IMR-90 (cell line): ENCODE measurements around the gene SH3BP5. TPM values are rescaled to one million over a fixed set of nuclear protein-coding genes. Genes with fewer than 3 reads are reported as not detected.

Experiments used
- ATAC-seq: fragments of 200-7000 bp; cut with Tn5 transposase; 2 replicates; pipeline ENCODE4 v1.9.1; 2020; ENCODE audit warnings: low read depth, mild to moderate bottlenecking, moderate library complexity
- BruUV-seq: library from RNA; stranded (reverse); fragments of 400-500 nt; replicated peaks from 2 replicates; lab custom pipeline; 2021; lab: Mats Ljungman, UMichigan
- CTCF ChIA-PET: fragments of 300-600 bp; formaldehyde crosslinking; extraction: SDS; loops from one replicate; lab custom pipeline; 2021; ENCODE audit warnings: antibody characterized with exemption; lab: Yijun Ruan, JAX
- POLR2A ChIA-PET: fragments of 300-600 bp; sonication (Branson Sonifier 250); formaldehyde crosslinking; loops from one replicate; lab custom pipeline; 2022; ENCODE audit warnings: antibody characterized with exemption; ENCODE audit not compliant: unreplicated experiment; lab: Charles Lee
- DNase-seq: peaks from one replicate; pipeline ENCODE4 v3.0.0; 2013
- H2AFZ ChIP-seq: replicated peaks from 2 replicates; pipeline ENCODE3; 2013; ENCODE audit warnings: low read length, mild to moderate bottlenecking; ENCODE audit not compliant: poor library complexity
- H2AK5ac ChIP-seq: 2 replicates; pipeline ENCODE4 v1.6.1; 2013; ENCODE audit warnings: low read depth, low read length, inconsistent platforms
- H2AK9ac ChIP-seq: replicated peaks from 2 replicates; pipeline ENCODE3; 2013; ENCODE audit warnings: mild to moderate bottlenecking, low read depth, low read length, moderate library complexity; ENCODE audit not compliant: poor library complexity
- H2BK120ac ChIP-seq: 2 replicates; pipeline ENCODE4 v1.6.1; 2013; ENCODE audit warnings: low read depth, low read length, inconsistent platforms
- H2BK15ac ChIP-seq: 3 replicates; pipeline ENCODE4 v1.6.1; 2013; ENCODE audit warnings: low read depth, low read length, inconsistent platforms
- H2BK20ac ChIP-seq: 2 replicates; pipeline ENCODE4 v1.6.1; 2013; ENCODE audit warnings: low read depth, mild to moderate bottlenecking, inconsistent platforms, low read length, moderate library complexity
- H2BK5ac ChIP-seq: 2 replicates; pipeline ENCODE4 v1.6.1; 2013; ENCODE audit warnings: mild to moderate bottlenecking, low read depth, low read length, inconsistent platforms; ENCODE audit not compliant: poor library complexity, severe bottlenecking
- H3K14ac ChIP-seq: replicated peaks from 2 replicates; pipeline ENCODE4 v1.6.1; 2013; ENCODE audit warnings: low read depth, low read length, inconsistent platforms
- H3K18ac ChIP-seq: 2 replicates; pipeline ENCODE4 v1.6.1; 2013; ENCODE audit warnings: low read depth, low read length, control low read depth
- H3K23ac ChIP-seq: 2 replicates; pipeline ENCODE4 v1.6.1; 2013; ENCODE audit warnings: low read depth, low read length, inconsistent platforms
- H3K27ac ChIP-seq: 2 replicates; pipeline ENCODE4 v1.5.1; 2013; ENCODE audit warnings: mild to moderate bottlenecking, control low read depth, low read length; ENCODE audit not compliant: insufficient read depth
- H3K27me3 ChIP-seq: 2 replicates; pipeline ENCODE4 v1.6.1; 2013; ENCODE audit warnings: low read length; ENCODE audit not compliant: control insufficient read depth, insufficient read depth
- H3K36me3 ChIP-seq: 2 replicates; pipeline ENCODE4 v1.6.1; 2013; ENCODE audit warnings: low read length, mixed read lengths; ENCODE audit not compliant: control insufficient read depth, insufficient read depth
- H3K4ac ChIP-seq: 2 replicates; pipeline ENCODE4 v1.6.1; 2013; ENCODE audit warnings: low read depth, low read length, inconsistent platforms
- H3K4me1 ChIP-seq: 2 replicates; pipeline ENCODE4 v1.6.1; 2013; ENCODE audit warnings: low read length, mixed read lengths; ENCODE audit not compliant: control insufficient read depth, insufficient read depth
- H3K4me2 ChIP-seq: 2 replicates; pipeline ENCODE4 v1.6.1; 2013; ENCODE audit warnings: low read depth, mild to moderate bottlenecking, control low read depth, low read length, moderate library complexity
- H3K4me3 ChIP-seq: 2 replicates; pipeline ENCODE4 v1.5.1; 2013; ENCODE audit warnings: low read depth, mild to moderate bottlenecking, control low read depth, low read length, moderate library complexity; ENCODE audit not compliant: insufficient read depth
- H3K56ac ChIP-seq: 2 replicates; pipeline ENCODE4 v1.6.1; 2013; ENCODE audit warnings: low read length, inconsistent platforms; ENCODE audit not compliant: insufficient read depth; ENCODE audit errors: extremely low read depth
- H3K79me1 ChIP-seq, 2 experiments: 2 replicates each; pipeline ENCODE4 v1.6.1; 2013; ENCODE audit warnings: low read length in 2 of 2, inconsistent platforms in 1 of 2, low read depth in 1 of 2
- H3K9ac ChIP-seq: 2 replicates; pipeline ENCODE4 v1.6.1; 2013; ENCODE audit warnings: low read depth, low read length, control low read depth
- H3K9me1 ChIP-seq: 2 replicates; pipeline ENCODE4 v1.6.1; 2013; ENCODE audit warnings: low read length, inconsistent platforms; ENCODE audit not compliant: insufficient read depth
- H3K9me3 ChIP-seq: 2 replicates; pipeline ENCODE4 v1.6.1; 2013; ENCODE audit warnings: low read length; ENCODE audit not compliant: control insufficient read depth, insufficient read depth
- H4K20me1 ChIP-seq: 2 replicates; pipeline ENCODE4 v1.6.1; 2013; ENCODE audit warnings: low read length, inconsistent platforms; ENCODE audit not compliant: insufficient read depth
- H4K5ac ChIP-seq: 2 replicates; pipeline ENCODE4 v1.6.1; 2013; ENCODE audit warnings: mild to moderate bottlenecking, low read depth, low read length, control low read depth
- H4K8ac ChIP-seq, 2 experiments: 2 replicates each; pipeline ENCODE4 v1.6.1; 2013; ENCODE audit warnings: low read depth in 2 of 2, low read length in 2 of 2, control low read depth in 1 of 2, inconsistent platforms in 1 of 2
- H4K91ac ChIP-seq: 2 replicates; pipeline ENCODE4 v1.6.1; 2013; ENCODE audit warnings: low read depth, low read length, inconsistent platforms; ENCODE audit not compliant: insufficient read depth
- CEBPB ChIP-seq: IDR thresholded peaks from 2 replicates; pipeline ENCODE4 v1.6.1; 2012; ENCODE audit warnings: low read depth, low read length, improper control_type of control experiment
- CHD1 ChIP-seq: IDR thresholded peaks from 2 replicates; pipeline ENCODE4 v1.6.1; 2012; ENCODE audit warnings: low read depth, low read length, improper control_type of control experiment
- CTCF ChIP-seq: conservative IDR thresholded peaks from 2 replicates; pipeline ENCODE4 v1.5.1; 2012; ENCODE audit warnings: mild to moderate bottlenecking, low read depth, low read length, improper control_type of control experiment
- FOS ChIP-seq: fragments of 150-350 bp; IDR thresholded peaks from 2 replicates; pipeline ENCODE4 v1.6.1; 2016; ENCODE audit warnings: low read depth, low read length
- MAFK ChIP-seq: IDR thresholded peaks from 2 replicates; pipeline ENCODE4 v1.6.1; 2012; ENCODE audit warnings: low read depth, low read length, improper control_type of control experiment
- MXI1 ChIP-seq: IDR thresholded peaks from 2 replicates; pipeline ENCODE4 v1.6.1; 2012; ENCODE audit warnings: low read depth, mild to moderate bottlenecking, low read length, moderate library complexity, borderline replicate concordance
- NFE2L2 ChIP-seq: fragments of 150-350 bp; IDR thresholded peaks from 2 replicates; pipeline ENCODE4 v1.6.1; 2016; ENCODE audit warnings: low read depth, mild to moderate bottlenecking, low read length
- POLR2A ChIP-seq: IDR thresholded peaks from 2 replicates; pipeline ENCODE4 v1.6.1; 2012; ENCODE audit warnings: mild to moderate bottlenecking, low read depth, low read length
- RAD21 ChIP-seq: IDR thresholded peaks from 2 replicates; pipeline ENCODE4 v1.6.1; 2012; ENCODE audit warnings: low read length, improper control_type of control experiment
- RFX5 ChIP-seq: IDR thresholded peaks from 2 replicates; pipeline ENCODE4 v1.8.0; 2012; ENCODE audit warnings: low read depth, mild to moderate bottlenecking, low read length, moderate library complexity
- WGBS, 2 experiments: methylation state at CpG; one replicate each; pipeline versions ENCODE4 v1.1.5 to v1.1.7; 2013; ENCODE audit warnings: missing lambda C conversion rate in 2 of 2; ENCODE audit not compliant: insufficient read length in 1 of 2; ENCODE audit errors: extremely low coverage in 2 of 2; 5-methylcytosine and 5-hydroxymethylcytosine counted together
- dilution Hi-C: fragments of 300-500 bp; cut with HindIII; formaldehyde crosslinking; loops from one replicate; pipeline ENCODE4 v1.14.3; 2018; ENCODE audit warnings: low sequenced_read_pairs; ENCODE audit not compliant: unreplicated experiment
- in situ Hi-C: fragments of 300-500 bp; cut with MboI; formaldehyde crosslinking; loops from 3 replicates; pipeline ENCODE4 v1.14.3; 2019; ENCODE audit warnings: low sequenced_read_pairs, inconsistent platforms, mixed read lengths
- intact Hi-C: fragments of 100-400 bp; cut with micrococcal nuclease; formaldehyde crosslinking; loops from 2 replicates; pipeline ENCODE4 v1.10.0; 2022
- polyA plus RNA-seq, 3 experiments: library from polyadenylated mRNA; depleted of rRNA; stranded (reverse); fragments of >200 nt; gene quantifications; 2 replicates each; pipeline ENCODE4 v1.2.3, GENCODE V29; 2012; ENCODE audit warnings: low replicate concordance in 1 of 3
- total RNA-seq: library from RNA; depleted of rRNA; stranded (reverse); fragments of >200 nt; gene quantifications from 2 replicates; pipeline ENCODE4 v1.2.3, GENCODE V29; 2012

Gene SH3BP5
- total and polyA plus RNA-seq, 2 of the 4 experiments (the other 2 are of a cell fraction), result 14.0 to 23.5 TPM

- no CpG with 5 or more reads among the region's 1 CpG for WGBS, 2 experiments
- Histone ChIP-seq H3K27ac (no peak overlapping the region), H3K4me2 (no peak overlapping the region)
Measured at GRCh38 chr3:15321349-15321748, 11.0 kb downstream of the SH3BP5 start.

More at GRCh38 chr3:15321349-15321748, 11.0 kb downstream of the SH3BP5 start:
- intact Hi-C loops, result no loop called here
- H3K4me3 ChIP-seq, result no peak overlapping the region
- no peak overlapping the region for H2AK9ac ChIP-seq
- no peak overlapping the region for H2AK5ac ChIP-seq
- CTCF ChIA-PET, result interaction anchor here (0.7 to 1.7 kb wide), 5 partner anchors 9 to 53 kb away, joined by 3 to 9 read pairs (median 4); no protein-coding TSS in a partner anchor
- no peak overlapping the region for H2BK20ac ChIP-seq
- H3K4me1 ChIP-seq, result peaks cover 25% of the 10 kb centered on the region
- H4K20me1 ChIP-seq, result no peaks in the 10 kb centered on the region
- no peak overlapping the region for H2AFZ ChIP-seq
- no peaks in the 10 kb centered on the region for H3K27me3 ChIP-seq
- no peak overlapping the region for H4K5ac ChIP-seq
- H3K9me3 ChIP-seq, result no peaks in the 10 kb centered on the region
- H3K36me3 ChIP-seq, result no peaks in the 10 kb centered on the region
- in situ Hi-C loops, result no loop called here
- no peak overlapping the region for H3K18ac ChIP-seq
- no TSS peak for BruUV-seq
- H3K9ac ChIP-seq, result no peak overlapping the region
- H3K4ac ChIP-seq, result no peak overlapping the region
- H2BK120ac ChIP-seq, result no peak overlapping the region
- H4K8ac ChIP-seq, result no peak overlapping the region
- peaks cover 3 to 6% of the 10 kb centered on the region in 2 experiments; a peak in 1 of 4 replicates for H3K79me1 ChIP-seq
- dilution Hi-C loops, result no loop called here
- H2BK15ac ChIP-seq, result no peak overlapping the region
- no peak overlapping the region for H2BK5ac ChIP-seq
- H3K23ac ChIP-seq, result no peak overlapping the region
- H3K9me1 ChIP-seq, result peaks cover 5% of the 10 kb centered on the region; the same call in 1 of the 2 replicates
- ATAC-seq (no peak), DNase-seq (no peak)
- TF ChIP-seq POLR2A, result no peak
- TF ChIP-seq CTCF, result no peak
- TF ChIP-seq MXI1, result no peak
- no peak for TF ChIP-seq CEBPB
- TF ChIP-seq NFE2L2, result no peak
- TF ChIP-seq RFX5, result no peak
- no peak for TF ChIP-seq FOS
- TF ChIP-seq RAD21, result no peak
- no peak for TF ChIP-seq MAFK
- TF ChIP-seq CHD1, result no peak
- H3K14ac ChIP-seq, result no peak overlapping the region
- POLR2A ChIA-PET, result no interaction called here
- no peak overlapping the region for H3K56ac ChIP-seq
- H4K91ac ChIP-seq, result no peak overlapping the region
